NCI-H2227 treated with DMSO at 0.1 percent for 48 hours (cell line): ENCODE results near the gene EBF3.

Source experiments
- DNase-seq: peaks from one replicate; lab custom pipeline; 2025; lab: John Stamatoyannopoulos, UW

The EBF3 gene

DNA sequence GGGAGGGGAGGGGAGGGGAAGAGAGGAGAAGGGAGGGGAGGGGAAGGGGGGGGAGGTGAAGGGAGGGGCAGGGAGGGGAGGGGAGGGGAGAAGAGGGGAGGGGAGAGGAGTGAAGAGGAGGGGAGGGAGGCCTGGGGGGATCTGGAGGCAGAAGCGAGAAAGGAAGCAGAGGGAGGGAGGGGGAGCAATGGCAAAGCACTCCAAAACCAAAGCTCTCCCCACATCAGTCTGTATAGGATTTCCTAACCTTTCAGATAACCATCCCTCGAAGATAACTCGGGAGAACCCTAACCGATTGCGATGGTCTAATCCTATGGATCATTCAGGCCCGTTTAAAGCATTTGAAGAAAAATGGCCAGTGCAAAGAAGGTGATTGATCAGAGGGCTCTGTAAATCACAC lies 19.0 kb downstream of the EBF3 start:
- DNase-seq = no peak

DNA sequence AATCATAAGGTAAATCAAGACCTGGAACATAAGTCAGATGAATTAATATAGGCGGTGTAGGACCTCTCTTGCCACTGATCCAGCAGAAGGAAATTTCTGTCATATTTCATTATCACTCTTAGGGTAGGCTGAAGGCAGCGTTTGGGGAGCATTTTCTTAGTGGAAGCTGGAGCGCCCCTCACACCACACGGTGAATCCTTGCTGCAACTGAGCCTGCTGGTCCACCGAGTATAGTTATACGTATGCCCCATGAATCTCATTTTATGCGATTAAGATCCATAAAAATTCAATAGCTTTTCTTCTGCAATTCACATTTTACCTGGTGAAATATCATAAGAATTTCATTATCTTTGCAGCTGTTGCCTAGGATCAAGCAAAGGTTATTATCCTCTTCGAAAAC lies 19.6 kb downstream of the EBF3 start:
- no peak for DNase-seq

DNA sequence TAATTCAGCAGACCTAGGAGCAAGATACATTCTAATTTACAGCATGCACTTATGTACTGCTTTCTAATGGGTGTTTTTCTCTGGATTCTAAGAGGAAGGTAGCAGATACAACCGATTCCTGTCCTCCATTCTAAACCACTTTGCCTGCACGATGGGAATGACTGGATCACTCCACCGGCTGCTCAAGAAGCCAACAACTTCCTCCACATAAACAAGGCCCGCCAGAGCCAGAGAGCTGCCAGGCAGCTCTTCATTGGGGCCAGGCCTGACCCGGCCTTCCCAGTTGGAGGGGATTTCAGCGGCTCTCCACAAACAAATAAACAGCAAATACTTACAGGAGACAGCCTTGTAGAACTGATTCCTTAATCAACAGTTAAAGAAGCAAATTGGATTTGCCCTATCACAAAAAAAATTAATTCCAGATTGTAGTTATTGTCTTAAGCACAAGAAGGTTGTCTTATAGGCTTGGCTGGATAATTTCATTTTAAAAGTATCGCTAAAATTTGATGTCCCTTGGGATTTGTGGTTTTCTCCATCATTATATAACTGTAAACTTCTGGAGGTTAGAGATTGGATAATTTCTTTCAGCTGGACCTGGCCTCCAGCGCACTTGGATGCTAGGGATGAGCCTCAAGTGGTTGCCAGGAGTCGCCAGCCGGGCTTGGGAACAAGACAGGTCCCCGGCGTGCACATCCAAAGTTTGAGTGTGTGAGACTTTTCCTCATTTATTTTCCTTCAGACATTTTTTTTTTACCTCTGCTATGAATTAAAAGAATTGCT lies 20.9 kb downstream of the EBF3 start:
- no peak for DNase-seq

DNA sequence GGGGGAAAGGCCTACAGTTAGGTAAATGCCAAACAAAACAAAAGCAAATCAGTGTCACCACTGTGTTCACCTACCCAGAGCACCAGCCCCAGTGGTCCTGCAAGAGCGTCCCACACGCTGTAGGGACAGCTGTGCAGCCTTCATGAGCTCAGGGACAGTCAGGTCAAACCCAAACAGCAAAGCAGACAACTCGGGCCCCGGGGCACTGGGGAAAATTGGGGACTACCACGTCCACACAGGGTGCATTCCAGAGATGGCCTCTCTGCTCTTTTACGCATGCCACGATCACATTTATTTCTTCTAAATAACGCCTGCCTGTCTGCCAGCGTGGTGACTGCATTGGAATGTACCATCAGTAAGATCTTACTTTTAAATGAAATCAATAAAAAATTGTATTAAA lies 21.7 kb downstream of the EBF3 start:
- DNase-seq = no peak

- DNase-seq = no peak
Observed at GRCh38 chr10:129942019-129942277, 22.1 kb downstream of the EBF3 start.

DNA sequence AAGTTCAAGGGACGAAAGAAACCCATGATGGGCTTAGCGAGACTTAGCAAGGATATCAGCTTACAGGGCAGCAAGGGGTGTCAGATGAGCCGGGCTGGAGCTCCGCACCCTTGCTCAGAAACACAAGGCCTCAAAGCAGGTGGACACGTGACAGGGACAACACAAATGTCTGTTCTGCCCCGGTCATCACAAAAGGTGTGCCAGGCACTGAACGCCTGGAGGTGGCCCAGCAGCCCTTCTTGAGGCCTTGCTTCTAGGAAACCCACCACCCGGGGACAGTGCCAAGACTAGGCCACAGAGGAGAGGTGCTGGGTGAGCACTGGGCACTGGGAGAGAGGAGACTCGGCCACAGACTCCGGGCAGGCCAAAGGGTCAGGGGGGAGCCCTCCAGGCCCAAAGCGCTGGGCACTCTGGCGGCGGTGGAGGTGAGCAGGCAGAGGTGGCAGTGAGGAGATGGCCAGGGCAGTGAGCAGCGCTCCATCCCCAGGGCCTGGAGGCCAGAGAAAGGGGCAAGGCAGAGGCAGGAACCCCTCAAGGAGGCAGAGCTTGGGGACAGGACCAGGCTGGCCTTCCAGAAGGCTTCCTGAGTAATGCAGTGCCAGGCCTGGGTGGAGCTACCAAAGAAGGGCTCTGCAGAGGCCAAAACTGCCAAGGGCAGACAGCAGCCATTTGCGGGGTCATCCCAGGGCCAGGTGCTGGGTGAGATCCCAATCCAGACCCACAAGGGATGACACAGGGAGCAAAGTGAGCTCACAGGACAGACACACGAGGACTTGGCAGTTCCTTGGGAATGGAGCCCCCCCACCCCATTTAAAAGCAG lies 22.7 kb downstream of the EBF3 start:
- DNase-seq = no peak

GRCh38 chr10:129940617-129941198 lies 23.4 kb downstream of the EBF3 start:
- no peak for DNase-seq

- DNase-seq = no peak
Observed at GRCh38 chr10:129939416-129940275, 24.4 kb downstream of the EBF3 start.

GRCh38 chr10:129938460-129938859 lies 25.6 kb downstream of the EBF3 start:
- no peak for DNase-seq

GRCh38 chr10:129937351-129937751 lies 26.7 kb downstream of the EBF3 start:
- DNase-seq = no peak

- DNase-seq = no peak
Observed at GRCh38 chr10:129936923-129937300, 27.2 kb downstream of the EBF3 start.

DNA sequence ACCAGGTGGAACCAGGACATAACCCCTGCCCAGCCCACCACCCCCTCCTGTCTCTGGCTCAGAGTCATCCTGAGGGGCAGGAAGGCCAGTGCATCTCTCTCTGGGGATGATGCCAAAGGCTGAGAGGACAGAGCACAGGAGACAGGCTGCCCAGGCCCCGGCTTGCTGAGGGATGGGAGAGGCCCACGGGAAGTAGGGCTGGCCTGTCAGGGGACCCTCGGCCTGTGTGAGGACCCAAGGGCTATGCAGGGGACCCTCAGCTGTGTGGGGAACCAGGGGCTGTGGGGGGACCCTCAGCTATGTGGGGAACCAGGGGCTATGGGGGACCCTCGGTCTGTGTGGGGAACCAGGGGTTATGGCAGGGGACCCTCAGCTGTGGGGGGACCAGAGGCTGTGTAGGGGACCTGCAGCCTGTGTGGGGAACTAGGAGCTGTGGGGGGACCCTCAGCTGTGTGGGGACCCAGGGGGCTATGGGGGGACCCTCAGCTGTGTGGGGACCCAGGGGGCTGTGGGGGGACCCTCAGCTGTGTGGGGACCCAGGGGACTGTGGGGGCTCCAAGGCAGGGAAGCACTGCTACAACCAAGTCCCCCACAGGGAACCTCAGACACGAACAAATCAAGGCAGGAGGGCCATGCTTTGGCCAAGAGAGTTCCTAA lies 27.7 kb downstream of the EBF3 start:
- DNase-seq = no peak

DNA sequence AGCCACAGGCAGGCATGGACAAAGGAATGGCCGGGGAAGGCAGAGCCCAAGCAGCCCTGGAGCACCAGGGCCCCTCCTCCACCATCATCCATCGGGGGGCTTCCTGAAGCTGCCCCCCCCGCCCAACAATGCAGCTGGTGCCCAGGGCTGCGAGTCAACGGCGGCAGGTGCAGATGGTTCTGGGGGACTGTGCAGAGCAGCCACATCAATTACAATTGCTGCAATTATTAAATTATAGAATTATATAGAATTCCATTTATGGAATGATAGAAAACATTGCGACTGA lies 28.3 kb downstream of the EBF3 start:
- no peak for DNase-seq

DNA sequence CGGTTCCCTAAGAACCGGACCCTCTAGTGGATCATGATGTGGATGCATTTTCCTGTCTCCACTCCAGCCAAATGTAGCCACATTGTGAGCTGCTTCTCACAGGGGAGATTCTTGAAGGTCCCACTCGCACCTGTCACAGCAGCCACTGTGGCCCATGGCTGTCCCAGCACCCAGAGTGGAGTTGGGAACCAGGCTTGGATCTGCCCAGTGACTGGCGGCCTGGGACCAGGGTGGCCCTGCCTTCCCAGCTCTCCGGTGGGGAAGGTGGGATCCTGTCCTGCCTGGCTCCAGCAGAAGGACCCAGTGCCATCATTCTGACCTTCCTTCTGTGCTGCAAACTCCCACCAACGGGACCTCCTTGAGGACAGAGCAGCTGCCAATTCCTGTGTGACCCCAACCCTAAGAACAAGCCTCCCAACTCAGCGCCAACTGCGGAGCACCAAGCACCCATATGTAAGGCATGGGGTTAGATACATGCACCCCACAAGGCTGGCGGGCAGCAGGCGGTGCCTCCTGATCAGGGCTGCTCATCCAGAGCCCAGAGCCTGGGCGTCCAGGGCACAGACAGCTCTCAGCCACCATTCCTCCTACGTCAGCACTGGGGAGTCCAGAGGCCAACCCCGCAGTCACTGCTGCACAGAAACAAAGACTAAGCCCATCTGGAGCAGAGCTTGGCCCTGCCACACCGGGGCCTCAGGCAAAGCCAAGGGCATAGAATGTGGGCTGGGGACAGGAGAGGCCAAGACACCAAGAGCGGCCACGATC lies 28.8 kb downstream of the EBF3 start:
- DNase-seq = no peak

DNA sequence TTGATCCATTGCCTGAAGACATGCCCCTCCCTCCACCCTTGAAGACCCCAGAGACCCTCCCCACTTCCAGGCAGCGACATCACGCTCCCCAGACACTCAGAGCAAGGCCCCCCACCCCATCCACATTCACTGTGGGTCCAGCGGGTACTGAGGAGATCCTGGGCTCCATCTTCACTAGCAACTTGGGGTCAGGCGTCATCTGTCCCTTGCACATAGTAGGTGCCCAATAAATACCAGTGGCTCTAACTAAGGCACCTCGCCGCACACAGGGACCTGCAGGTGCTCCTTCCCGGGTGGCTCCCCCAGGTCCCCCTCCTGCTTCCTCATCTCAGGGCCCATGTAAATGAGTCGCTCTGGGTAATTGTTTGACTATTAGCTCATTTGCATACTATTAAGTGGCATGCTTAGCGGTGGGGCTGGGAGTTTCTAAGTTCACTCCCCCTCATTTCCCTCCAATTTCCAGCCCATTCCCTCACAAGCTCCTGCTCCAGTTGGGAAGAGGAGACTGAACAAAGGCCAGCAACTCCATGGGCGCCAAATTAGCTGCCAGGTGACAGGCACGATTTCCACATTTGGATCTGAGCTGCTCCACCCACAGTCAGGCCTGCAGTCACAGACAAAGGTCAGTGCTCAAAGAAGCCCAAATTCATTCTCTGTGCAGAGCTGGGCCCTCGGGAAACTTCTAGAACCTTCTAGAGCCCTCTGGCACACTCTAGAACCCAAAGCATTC lies 29.7 kb downstream of the EBF3 start:
- DNase-seq = no peak

DNA sequence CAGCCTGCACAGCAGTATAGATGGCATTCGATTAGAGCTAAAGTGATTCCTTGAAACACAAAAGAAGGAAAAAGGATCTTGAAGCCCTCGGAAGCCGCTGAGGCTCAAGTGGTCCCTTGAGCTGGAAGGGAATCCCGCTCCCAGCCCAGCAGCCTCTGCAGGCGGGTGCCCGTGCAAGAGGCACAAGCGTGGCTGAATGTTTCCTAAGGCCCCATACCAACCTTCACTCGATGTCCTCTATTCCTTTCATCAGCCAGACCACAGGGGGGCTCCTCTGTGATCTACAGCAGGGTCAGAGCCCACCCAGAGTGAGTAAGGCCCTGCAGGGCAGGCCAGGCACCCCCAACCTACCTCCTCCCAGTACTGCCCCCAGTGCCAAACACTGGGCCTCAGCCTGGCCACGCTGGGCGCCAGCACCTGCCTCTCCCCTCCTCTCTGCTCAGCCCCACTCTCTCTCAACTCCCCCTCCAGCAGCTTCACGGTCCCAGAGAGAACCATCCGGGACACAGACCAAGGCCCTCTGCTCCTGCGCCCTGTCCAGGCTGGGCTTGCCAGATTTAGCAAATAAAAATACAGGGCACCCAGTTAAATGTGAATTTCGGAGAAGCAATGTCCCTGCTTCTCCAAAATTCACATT lies 30.5 kb downstream of the EBF3 start:
- DNase-seq = no peak

GRCh38 chr10:129932751-129933433 lies 31.2 kb downstream of the EBF3 start:
- DNase-seq = no peak

DNA sequence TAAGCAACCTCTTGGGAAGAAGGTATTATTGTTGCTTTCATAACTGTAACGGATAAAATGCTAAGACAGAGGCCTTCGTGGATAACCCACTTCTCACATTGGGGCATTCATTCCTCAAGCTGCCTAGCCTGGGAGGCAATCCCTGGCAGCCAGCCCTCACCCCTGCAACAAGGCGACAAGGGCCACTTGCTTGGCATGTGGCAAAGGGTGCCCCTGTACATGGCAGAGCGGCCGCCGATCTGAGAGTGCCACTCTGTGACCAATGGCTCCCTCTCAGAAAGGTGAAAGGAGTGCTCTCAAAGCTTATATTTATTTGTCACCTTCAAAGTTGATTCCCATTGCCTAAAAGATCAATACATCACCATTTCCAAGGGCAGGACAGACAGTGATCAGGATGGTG lies 31.9 kb downstream of the EBF3 start:
- no peak for DNase-seq
